Eye (tissue), 1 donor: ENCODE results near the gene TMEM215.
A peak's percentile ranks its signal among the peaks of the same experiment; 100 is the strongest.
"Not testable (repeated sequence)": the region's sequence is repeated elsewhere in the genome, so short reads cannot be mapped to it uniquely, and the experiment has no call there.

Experiments used
- DNase-seq: peaks from one replicate; pipeline ENCODE4 v3.0.0-alpha.2; 2015

The TMEM215 gene, protein sequence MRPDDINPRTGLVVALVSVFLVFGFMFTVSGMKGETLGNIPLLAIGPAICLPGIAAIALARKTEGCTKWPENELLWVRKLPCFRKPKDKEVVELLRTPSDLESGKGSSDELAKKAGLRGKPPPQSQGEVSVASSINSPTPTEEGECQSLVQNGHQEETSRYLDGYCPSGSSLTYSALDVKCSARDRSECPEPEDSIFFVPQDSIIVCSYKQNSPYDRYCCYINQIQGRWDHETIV

GRCh38 chr9:32783168-32783891, at the start of gene TMEM215:
TMEM215 (plus strand) TSS chr9:32783540; CDS start chr9:32784184, 644 bp downstream.
- peak; percentile 90 for DNase-seq

GRCh38 chr9:32735476-32735875, 47.9 kb upstream of the TMEM215 start:
- DNase-seq: peak; percentile 28

GRCh38 chr9:32737378-32737777, 46.0 kb upstream of the TMEM215 start:
- no peak for DNase-seq

DNA sequence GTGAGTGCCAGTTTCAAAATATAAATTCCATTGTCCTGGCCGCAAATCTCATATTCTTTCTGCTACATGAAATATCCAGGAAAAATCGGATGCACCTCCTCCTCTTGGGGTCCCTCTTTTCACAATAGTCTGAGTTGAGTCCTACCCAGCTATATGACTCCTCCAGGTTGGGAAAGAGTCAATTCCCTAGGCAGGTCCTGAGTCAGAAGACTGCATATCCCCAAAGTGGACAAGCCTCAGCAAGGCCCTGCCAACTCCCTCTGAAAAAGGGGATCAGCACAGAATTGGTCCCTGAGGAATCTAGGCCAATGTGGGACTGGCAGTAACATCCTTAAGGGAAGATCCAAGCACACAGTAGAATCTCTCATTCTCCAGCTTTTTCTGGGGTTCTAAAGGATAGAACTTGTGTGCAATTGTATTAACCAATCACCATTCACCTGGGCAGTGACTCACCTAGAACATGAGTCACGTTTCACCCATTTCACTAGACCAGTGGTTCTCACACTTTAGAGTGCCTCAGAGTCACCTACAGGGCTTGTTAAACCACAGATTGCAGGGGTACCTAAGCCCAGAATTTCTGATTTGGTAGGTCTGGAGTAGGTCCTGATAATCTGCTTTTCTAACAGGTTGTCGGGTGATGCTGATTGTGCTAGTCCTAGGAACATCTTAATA, 44.7 kb upstream of the TMEM215 start:
- DNase-seq: no peak

DNA sequence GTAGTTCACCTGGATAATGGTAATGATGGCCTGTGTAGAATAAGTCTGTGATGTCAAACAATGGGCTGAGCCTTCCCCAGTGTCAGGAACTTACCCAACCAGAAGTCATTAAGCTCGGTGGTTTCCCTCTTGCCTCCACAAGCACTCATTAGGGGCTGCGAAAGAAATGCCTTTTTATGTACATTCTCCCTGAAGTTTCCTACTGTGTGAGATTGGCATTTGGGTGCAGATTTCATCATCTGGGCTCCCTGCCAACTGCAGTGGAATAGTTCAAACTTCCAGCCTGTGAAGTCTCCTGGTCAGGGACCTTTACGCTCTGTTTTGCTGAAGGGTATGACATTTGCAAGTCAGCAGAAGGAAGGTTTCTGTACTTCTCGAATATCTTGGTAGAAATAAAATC, 41.6 kb upstream of the TMEM215 start:
- DNase-seq: peak; percentile 45

- no peak for DNase-seq
These were observed 41.0 kb upstream of the TMEM215 start for GRCh38 chr9:32742296-32742695.

GRCh38 chr9:32748013-32748412, 35.3 kb upstream of the TMEM215 start:
- DNase-seq: no peak

GRCh38 chr9:32755730-32756129, 27.6 kb upstream of the TMEM215 start:
- no peak for DNase-seq

DNA sequence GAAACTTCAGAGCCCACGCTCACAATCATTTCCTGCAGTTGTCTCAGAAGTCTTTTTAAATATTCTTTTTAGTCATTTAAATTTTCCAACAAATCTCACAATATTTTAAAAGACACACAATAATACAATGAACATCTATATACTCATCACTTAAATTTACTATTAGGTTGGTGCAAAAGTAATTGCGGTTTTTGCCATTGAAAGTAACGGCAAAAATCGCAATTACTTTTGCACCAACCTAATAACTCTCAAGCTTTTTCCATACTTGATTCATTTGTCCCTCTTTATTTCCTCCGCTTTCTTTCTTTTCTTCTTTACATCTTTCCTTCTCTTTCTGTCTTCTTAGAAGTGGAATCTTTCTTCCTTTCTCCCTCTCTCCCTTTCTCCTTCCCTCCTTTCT, 19.2 kb upstream of the TMEM215 start:
- DNase-seq: no peak

- DNase-seq: no peak
These were observed 8.1 kb upstream of the TMEM215 start for GRCh38 chr9:32775283-32775682.

DNA sequence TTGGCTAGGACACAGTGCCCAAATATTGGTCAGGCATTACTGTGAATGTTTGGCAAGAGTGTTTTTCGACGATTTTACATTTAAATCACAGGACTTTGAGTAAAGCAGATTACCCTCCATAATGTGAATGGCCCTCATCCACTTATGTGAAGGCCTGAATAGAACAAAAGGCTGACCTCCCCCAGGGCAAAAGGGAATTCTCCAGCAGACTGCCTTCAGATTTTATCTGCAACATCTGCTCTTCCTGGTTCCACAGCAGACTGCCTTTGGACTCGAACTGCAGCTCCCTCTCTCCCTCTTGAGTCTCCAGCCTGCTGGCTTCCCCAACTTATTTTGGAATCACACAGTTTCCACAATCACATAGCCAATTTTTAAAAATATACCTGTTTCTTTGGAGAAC, 7.1 kb upstream of the TMEM215 start:
- DNase-seq: no peak

DNA sequence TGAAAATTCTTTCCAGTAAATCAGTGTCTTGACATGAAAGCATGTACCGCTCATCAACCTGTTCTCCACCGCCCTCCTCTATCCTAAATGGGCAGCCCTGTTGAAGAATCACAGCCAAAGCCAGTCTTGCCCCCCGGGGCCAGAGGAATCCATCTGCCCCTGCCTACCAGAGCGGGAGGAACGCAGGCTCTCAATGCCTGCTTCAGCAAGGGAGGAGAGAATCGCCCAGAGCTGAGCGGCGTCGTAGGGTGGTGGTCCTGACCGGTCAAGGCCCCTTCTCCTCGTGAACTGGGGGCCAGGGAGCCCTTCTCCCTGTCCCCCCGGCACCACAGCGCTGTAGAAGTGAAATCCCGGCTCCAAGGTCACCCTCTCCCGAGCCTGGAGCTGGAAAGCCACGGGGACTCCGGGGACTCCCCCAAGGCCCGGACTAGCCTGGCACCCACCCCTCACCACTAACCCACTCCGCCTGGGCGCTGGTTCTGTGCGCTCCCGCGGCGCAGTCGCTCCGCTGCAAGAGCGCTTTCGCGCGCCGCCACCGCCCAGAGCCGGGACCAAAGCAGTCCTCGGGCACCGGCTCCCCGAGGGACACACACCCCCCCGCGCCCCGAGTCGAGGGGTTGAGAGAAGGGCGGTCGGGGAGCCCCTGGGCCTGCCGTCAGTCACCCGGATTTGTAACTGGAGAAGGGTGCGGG, 718 bp upstream of the TMEM215 start:
- peak; percentile 45 for DNase-seq

DNA sequence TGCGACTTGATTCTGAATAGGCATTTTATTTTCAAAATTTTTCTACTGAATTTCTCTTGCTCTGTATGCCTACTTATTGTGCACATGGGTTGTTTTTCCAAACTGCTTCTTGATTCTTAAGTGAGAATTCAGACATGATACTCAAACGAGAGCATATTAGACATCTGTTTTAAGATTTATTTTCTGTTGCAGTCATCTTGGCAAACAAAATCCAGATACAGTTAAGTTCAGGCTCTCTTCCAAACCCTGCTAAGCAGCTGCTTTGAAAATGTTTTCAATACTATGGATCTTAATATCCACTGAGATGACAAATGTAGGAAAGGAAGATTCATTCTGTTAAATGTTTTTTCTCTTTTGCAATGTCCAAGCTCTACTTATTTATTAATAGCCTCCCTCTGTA, 4.5 kb downstream of the TMEM215 start:
- peak; percentile 14 for DNase-seq

- DNase-seq: not testable (repeated sequence)
These were observed 12.7 kb downstream of the TMEM215 start for GRCh38 chr9:32796015-32796414.

GRCh38 chr9:32801530-32801929, 18.2 kb downstream of the TMEM215 start:
- no peak for DNase-seq

GRCh38 chr9:32807217-32807616, 23.9 kb downstream of the TMEM215 start:
- no peak for DNase-seq

DNA sequence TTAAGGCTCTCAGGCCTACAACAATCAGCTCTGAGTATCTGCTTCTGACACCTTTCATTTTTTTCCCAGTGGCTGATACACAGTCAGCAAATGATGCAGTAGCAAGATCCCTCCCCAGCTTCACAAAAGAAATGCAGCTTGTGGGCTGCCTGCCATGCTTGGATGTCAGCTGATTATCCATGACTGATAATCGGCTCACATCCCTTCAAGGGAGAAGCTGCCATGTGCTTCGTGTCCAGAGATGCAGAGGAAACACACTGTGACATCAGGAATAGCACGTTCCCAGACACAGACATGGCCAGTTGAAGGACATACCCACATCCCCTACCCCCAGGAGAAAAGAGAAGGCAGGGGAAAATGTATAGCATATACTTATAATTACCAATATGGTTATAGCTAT, 27.9 kb downstream of the TMEM215 start:
- peak; percentile 16 for DNase-seq

DNA sequence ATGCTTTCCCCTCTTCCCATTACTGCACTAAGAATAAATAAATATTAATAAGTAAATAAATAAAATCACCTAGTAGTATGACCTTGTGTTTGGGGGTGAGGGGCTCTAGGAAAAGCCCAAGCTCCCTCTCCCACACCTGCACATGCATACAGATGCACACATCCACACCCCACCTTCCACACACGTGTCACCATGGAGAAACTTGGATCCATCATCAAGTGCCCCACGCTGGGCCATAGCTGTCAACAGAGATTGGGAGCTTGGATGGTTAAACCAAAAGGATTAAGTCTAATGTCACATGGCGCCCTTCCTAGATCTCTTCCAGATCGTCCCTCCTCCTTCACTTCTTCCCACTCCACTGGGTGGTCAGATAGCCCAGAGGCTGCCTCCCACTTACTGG, 37.0 kb downstream of the TMEM215 start:
- no peak for DNase-seq

DNA sequence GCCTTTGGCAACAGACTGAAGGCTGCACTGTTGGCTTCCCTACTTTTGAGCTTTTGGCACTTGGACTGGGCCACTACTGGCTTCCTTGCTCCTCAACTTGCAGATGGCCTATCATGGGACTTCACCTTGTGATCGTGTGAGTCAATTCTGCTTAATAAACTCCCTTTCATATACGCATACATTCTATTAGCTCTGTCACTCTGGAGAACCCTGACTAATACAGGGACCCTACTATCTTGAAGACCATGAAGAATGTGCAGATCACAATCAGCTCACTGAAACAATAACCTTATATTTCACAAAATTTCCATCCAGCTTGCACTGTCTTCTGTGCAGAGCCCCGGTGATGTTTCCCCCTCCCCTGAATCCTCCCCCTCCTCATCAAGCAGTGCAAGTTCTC, 39.8 kb downstream of the TMEM215 start:
- DNase-seq: no peak

DNA sequence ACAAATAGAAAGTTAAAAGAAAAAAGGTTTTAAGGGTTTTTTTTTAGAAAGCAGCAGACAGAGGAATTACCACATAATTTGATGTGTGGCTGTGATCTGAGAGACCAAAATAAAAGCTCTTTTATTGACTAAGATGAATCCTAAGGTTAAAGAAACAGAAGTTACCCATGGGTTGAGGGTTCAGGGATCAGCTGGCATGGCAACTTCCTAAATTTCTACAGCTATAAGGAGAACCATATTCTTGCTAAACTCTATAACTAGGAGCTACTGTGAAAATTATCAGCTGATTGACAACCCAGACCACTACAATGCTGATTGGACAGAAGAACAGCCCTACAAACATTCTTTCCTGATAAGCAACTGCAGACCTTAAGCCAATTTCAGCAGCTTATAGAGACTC, 40.2 kb downstream of the TMEM215 start:
- DNase-seq: no peak

DNA sequence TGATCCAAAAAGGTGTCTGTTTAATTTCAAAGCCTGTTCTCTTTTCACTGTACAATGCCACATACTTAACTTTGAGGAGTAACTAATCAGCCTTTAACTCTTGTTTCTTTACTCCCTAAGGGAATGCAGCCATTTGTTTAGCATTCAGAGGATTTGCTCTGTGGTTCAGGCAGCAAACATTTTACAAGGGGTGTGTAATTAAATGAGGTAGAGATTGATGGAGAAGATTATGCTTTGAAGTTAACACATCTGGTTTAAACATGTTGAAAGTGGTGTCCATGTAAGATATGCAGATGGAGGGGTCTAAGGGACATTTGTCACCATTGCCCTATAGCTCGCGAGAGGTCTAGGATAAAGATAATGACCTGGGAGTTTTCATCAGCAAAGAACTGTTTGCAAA, 41.9 kb downstream of the TMEM215 start:
- no peak for DNase-seq

- no peak for DNase-seq
These were observed 45.5 kb downstream of the TMEM215 start for GRCh38 chr9:32828861-32829260.

GRCh38 chr9:32832346-32832745, 49.0 kb downstream of the TMEM215 start:
- no peak for DNase-seq
